ENCODE results near the gene ABCB4.

Gene ABCB4

DNA sequence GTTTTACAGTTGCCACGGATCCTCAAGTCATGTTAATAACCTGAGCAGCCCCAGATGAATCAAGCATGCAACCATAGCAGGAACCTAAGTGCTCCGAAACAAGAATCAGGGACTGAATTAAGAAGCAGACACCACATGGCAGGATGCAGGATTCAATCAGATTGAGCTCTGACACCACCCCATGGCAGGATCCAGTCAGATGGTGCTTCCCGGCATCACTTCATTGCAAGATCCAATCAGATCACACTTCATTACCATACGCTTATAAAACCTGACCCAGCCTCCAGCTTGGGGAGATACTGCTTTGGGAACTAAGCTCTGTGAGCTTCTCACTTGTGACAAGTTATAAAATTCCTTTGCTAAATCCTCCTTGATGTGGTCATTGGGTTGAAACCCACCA is 55.3 kb downstream of the ABCB4 start:
- DNase-seq (ENCODE audit: low read depth in 2 of 2) = no peak

DNA sequence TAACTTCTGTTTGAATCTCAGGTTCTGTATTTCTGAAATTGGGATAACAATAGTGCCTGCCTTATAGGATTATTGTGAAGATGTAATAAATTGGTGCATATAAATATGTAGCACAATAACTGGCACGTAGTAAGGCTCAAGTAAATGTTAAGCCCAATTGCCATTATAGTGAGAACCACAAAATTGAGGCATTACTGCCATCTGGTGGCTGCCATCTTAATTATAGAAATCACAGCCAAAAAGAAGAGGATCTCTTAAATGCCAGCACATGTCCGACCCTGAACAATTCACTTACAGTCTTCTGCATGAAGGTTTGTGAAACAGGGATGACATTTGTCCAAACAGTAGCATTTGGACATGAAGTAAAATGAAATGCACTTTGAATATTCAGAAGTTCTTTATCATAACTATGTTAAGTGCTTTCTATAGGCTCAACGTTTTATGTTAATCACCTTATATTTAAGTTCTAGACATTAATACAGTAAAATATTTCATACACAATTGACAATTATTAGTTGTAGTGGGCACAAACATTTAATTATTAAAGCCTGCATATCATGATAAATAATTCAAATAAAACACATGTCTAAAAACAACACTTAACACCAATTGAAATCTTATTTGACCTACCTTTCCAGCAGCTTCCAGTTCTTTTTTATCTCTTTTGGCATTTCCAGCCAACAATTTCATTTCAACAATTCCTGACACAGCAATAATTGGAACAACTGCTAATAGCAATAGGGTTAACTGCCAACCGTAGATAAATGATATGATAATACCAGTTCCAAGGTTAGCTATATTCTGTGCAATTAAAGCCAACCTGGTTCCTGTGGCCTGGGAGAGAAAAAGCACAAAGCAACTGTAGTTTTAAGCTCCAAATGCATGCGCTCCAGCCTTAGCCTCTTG is 58.5 kb downstream of the ABCB4 start:
- DNase-seq (ENCODE audit: low read depth in 2 of 2) = peak in 1 of 2 donors; percentile 38

DNA sequence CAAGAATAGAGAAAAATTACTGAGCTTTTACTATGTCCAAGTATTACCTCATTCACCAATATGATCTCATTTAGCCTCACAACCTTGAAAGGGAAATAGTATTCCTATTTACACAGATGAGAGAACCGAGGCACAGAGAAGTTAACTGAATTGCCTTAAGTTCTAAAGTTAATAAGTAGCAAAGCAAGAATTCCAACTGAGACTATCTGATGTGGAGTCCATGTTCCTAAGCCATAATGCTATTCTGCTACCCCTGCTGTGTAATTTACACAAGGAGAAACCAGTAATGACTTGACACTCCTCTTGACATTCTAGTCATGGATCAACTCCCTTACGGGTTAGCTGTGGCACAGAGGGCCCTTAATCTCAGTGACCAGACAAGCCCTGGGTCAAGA is 60.7 kb downstream of the ABCB4 start:
- no peak for DNase-seq (ENCODE audit: low read depth in 2 of 2)

DNA sequence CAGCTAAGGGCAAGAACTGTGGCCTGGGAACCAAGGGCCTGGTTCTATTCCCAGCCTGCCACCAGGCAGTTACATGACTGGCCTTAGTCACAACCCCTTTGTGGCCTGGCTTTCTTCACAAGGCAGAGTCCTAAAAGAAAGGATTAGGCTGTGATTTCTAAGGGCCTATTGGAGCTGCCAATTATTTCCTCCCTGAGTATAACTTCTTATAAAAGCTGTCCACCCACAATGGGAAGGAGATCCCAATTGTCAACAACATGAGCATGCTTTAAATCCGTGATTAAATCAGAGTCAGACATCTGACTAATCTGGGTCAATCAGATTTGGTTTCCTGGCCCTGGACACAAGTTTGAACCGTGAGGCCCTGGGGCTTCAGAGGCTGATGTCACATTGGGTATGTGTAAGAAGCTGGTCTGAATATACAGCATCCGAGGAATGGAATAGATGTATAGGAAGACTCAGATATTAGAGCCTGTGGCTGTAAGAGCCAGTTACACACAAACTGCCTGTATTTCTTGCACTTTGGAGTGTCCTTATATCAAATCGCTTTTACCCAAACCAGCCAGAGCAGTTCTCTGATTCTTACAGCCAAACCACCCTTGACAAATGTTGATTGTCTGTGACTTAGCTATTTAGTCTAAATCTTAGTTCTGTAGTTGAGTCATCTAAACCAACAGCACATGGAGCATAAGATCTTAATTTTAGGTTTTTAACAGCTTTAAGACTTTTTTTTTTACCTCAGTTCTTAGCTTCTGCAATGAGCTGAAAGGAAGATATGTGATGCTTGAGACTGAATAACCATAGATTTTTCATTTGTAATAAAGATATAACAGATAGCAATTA is 61.3 kb downstream of the ABCB4 start:
- no peak for DNase-seq (ENCODE audit: low read depth in 2 of 2)

DNA sequence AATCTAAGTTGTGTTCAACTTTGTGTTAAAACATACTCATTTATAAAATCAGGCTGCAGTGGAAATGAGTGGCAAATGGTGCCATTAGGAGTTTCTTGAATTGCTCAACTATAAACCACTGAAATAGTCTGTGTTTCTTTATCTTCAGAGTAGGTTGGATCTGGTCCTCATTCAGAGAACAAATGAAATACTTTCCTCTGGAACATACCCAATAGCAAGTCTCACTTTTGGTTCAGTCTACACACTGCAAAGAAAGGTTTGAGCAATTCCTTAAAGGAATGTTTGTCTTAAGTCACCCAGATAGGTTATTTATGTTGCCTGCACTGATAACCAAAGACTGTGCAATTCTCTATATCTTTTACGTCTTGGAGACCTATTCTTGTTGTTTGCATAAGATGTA is 62.5 kb downstream of the ABCB4 start:
- no peak for DNase-seq (ENCODE audit: low read depth in 2 of 2)

DNA sequence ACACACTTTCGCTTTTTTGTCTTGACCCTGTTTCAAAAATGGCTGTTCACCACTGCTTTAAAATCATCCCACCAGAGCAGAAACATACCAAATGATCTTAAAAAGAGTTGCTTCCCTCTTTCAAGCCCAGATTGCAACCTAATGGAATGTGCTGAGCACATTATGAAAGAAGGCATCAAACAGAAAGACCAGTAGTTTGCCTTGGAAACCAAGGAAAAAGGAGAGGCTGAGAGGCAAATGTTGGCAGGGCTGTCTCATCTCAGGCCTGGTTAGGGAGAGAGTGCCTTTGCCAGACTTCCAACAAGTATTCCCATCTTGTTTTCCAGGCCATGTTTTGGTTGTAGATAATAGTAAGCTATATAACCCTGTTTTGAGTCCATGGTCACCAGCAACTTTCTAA is 64.3 kb downstream of the ABCB4 start:
- no peak for DNase-seq (ENCODE audit: low read depth in 2 of 2)

DNA sequence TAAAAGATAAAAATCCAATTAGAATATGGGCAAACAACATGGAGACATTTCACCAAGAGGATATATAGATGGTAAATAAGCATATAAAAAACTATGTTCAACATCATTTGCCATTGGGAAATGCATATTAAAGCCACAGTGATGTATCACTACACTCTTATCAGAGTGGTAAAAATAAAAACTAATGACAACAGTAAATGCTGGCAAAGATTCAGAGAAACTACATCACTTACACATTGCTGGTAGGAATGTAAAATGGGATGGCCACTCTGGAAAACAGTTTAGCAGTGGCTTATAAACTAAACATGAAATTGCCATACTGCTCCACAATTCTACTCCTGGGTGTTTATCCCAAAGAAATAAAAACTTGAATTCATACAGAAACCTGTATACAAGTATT is 70.8 kb downstream of the ABCB4 start:
- no peak for DNase-seq (ENCODE audit: low read depth in 2 of 2)

DNA sequence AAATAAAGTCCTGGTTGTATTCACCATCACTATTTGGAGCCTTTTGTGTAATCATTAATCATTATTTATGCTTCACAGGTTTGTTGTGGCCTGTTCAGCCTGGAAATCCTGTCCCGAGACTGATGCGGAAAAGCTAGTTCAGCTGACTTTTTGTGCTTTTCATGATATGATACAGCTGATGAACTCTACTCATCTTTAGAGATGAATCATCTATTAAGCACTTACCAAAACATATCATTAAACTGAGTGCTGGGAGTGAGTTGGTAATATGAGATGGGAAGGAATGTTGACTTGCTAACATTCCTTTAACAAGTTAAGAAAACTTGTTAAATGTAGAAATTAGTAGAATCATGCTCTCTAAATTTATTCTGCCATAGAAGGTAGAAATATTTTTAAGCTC is 77.0 kb downstream of the ABCB4 start:
- no peak for DNase-seq (ENCODE audit: low read depth in 2 of 2)

DNA sequence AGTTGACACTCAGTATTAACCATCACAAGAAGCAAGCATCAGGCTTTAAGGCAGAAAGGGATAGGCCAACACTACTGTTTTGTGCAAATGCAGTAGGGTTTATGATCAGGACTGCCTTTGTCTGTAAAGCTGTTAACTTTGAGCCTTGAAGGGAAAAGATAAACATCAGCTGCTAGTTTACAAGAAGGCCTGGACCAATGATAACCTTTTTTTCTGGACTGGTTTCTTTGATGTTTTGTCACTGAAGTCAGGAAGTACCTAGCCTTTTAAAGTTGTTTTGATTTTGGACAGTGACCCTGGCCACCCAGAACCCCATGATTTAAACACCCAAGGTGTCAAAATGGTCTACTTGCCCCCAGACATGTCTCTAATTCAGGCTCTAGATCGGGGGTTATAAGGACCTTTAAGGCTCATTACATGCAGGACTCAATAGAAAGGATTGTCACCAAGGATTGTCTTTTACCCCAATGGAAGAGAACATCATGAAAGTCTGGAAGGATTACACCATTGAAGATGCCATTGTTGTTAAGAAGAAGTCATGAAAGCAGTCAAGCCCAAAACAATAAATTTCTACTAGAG is 79.9 kb downstream of the ABCB4 start:
- no peak for DNase-seq (ENCODE audit: low read depth in 2 of 2)

DNA sequence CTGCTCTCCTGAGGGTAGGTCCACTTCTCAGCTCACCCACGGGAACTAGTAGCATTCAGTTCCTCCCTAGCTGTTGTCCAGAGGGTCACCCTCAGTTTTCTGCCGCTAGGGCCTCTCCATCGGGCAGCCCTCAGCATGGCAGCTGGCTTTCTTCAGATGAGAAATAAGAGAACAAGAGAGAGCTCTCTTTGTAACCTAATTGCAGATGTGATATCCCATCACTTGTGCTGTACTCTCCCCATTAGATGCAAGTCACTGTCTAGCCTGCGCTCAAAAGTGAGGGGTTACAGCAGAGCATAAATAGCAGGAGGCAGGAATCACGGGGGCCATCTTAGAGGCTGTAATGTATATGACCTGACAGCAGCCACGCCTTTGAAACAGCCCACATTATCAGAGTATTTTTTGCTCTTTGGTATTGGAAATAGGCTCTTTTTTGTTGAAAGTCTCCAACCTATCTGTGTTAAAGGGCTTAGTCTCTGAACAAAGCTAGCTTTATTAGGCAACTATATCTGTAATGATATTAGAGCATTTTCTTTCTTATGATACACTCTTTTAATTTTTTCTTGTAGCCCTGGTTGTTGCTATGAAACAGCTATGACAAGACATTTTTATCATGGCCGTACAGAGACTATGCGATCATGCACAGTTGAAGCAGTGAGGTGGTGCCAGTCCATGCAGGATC is 84.3 kb downstream of the ABCB4 start:
- no peak for DNase-seq (ENCODE audit: low read depth in 2 of 2)

DNA sequence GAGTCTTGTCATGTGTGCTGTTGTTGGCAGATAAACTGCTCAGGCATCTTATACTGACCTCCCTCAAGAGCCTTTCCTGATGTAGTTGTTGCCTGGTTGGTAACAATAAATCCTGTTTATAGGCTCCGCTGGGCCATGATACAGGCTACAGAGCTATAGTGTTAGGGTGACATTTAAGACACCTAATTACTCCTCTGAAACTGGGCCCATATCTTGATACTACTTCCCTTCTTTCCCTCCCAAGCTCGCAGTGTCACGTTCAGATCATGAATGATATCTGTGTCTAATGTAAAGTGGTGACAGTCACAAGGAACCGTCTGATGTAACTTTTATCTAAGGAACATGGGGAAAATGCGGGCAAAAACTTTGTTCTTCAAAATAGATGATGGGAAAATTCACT is 94.6 kb downstream of the ABCB4 start:
- no peak for DNase-seq (ENCODE audit: low read depth in 2 of 2)

DNA sequence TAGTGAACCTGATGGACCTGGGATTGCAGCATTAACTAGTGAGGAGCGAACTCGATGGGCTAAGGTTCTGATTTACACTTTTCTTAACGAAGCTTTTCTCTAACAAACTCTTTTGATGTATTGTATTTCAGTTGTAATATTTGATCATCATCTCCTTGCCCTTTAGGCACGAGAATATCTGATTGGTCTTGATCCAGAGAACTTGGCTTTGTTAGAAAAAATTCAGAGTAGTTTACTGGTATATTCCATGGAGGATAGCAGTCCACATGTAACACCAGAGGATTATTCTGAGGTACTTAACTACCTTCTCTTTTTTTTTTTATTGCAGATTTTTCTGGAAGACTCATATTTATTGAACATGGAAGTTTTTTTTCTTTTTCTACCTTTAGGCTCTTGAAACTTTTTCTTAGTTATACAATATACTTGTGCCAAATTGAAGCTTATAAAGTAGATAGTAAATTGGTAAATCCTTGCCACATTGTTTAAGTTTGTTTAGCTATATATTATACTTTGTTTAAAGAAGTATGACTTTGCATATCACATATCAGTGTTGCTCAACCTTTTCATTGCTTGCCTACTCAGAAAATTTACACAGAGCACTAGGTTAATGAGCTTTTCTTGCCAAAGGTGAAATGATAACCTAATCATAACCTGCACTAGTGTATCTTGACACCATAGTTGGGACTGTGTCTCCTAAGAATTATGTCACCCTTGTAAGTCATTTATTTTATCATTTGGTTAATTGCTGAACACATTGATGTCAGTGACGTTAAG is 99.6 kb downstream of the ABCB4 start:
- DNase-seq (ENCODE audit: low read depth in 2 of 2) = no peak

DNA sequence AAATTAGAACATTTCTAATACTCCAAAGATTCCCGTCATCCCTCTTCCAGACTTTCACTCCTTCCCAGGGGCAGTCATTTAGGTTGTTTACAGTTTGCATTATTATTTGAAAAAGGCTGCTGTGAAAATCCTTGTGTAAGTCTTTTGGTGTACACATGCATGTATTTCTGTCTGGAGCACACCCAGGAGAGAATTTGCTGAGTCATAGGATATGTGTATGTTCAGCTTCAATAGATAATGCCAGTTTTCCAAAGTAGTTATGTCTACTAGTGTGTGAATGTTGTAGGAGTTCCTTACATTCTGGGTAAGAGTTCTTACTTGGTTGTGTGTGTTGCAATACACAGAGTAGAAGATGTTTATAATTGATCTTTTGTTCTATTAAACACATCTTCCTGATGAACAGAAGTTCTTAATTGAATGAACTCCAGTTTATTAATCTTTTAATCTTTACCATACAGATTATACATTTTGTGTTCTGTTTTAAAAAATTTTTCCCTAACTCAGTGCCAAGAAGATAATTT is 104.8 kb downstream of the ABCB4 start:
- DNase-seq (ENCODE audit: low read depth in 2 of 2) = no peak

DNA sequence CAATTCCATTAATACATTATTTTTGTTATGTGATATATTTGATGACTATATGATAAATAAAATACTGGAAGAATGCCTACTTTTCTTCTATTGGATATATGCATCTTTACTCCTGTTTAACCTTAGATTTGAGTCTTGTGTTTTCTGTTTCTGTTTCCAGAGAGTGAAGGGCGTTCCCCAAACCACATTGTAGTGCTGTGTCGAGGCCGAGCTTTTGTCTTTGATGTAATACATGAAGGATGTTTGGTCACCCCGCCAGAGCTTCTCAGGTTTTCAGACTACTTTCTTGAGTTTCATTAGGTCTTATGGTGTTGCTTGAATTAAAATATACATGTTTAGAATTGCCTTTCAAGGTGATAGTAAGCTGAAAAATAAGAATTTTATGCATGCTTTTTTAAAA is 106.3 kb downstream of the ABCB4 start:
- DNase-seq (ENCODE audit: low read depth in 2 of 2) = no peak

DNA sequence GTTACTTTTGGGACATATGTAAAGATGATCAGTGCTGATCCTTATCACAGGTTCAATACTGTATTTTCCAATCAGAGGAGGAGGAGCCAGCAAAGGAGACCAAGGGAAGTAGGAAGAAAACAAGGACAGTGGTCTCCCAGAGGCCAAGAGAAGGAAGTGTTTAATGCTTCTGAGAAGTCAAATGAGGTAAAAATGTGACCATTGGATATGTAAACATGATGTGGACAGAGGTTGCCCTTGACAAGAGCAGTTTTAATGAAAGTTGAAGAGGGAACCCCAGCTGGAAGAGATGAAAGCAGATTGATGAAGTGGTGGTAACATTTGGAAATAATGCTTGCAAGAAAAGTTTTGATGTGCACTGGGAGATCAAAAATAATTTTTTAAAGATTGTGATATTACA is 111.2 kb downstream of the ABCB4 start:
- DNase-seq (ENCODE audit: low read depth in 2 of 2) = no peak

DNA sequence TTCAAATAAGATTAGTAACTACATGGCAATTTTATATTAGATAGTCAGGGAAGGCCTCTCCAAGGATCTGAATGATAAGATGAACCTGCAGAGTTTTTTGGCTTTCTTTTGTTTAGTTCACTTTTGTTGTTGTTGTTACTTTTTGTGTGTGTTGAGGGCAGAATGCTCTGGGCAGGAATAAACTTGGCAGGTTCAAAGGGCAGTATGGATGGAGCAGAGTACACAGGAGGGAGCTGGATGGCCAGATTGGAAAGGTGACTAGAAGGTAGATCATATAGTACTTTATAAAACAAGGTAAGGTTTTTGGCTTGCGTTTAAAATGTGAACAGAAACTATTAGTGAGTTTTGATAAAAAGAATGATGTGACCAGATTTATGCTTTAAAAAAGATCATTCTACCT is 112.1 kb downstream of the ABCB4 start:
- DNase-seq (ENCODE audit: low read depth in 2 of 2) = no peak

DNA sequence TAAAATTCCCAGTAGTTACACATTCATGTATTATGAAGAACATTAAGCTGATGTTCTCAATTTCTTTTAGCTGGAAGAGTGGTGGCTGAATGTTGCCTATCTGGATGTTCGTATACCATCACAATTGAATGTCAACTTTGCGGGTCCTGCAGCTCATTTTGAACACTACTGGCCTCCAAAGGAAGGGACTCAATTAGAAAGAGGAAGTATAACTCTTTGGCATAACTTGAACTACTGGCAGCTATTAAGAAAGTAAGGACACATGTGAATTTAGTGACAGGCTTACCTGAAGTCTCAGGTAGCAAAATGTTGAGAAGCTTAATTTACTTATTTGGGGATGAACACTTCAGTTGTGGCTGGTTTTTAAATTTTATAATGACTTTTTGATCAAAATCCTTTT is 114.2 kb downstream of the ABCB4 start:
- no peak for DNase-seq (ENCODE audit: low read depth in 2 of 2)

DNA sequence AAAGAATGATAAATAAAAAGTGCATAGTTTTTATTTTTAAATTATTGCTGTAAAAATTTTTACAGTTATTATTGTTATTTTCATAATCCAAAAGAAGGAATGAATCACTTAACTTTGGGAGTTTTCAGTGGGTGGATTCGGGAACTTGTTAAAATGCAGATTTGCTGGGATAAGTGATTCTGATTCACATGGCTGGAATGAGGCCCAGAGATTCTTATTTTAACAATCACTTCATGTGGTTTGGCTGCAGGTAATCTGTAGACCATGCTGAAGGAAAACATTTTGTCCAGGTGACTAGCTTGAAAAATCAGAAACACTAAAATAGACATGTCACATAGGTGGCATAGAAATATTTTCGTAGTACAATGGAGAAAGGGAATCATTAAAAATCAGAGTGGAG is 116.1 kb downstream of the ABCB4 start:
- no peak for DNase-seq (ENCODE audit: low read depth in 2 of 2)

DNA sequence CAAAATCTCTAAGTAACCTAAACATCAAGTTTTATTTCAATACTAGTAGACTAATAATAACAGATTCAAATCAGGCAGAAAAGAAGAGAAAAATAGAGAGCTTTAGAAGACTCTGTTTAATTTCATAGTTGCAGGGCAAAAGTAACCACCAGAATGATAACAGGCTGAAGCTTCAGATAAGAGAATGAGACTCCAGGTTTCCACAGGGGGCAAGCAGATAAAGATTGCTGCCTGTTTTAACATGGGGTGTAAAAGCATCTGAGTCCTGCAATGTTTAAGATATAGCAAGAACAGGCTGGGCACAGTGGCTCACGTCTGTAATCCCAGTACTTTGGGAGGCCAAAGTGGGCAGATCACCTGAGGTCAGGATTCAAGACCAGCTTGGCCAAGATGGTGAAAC is 119.0 kb downstream of the ABCB4 start:
- DNase-seq (ENCODE audit: low read depth in 2 of 2) = no peak

DNA sequence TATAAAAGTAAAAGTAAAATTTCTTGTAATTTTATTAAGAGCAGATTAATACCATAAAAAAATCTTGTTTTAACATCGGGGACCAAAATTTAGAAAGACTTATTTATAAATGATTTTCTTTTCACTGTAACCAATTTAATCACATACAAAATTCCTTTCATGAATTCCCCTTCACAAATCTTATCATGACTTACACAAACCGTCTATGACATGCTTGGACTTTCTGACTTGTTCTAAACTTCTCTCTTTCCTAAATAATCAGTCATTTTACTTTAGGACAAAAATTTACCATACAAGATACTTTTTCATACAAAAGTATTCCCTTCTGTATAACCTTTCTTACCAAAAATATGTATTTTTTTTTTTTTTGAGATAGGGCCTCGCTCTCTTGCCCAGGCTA is 120.7 kb downstream of the ABCB4 start:
- no peak for DNase-seq (ENCODE audit: low read depth in 2 of 2)
